ENCODE results near the gene PCGF1. TPM values are rescaled to one million over a fixed set of nuclear protein-coding genes. Genes with fewer than 3 reads are reported as not detected.
A peak's percentile ranks its signal among the peaks of the same experiment; 100 is the strongest.

The PCGF1 gene
- total and polyA plus RNA-seq, 2 of the 13 experiments (the other 11 are each of a cell fraction or from before 2014, with no cell fraction given), result 20.4 to 22.6 TPM

DNA sequence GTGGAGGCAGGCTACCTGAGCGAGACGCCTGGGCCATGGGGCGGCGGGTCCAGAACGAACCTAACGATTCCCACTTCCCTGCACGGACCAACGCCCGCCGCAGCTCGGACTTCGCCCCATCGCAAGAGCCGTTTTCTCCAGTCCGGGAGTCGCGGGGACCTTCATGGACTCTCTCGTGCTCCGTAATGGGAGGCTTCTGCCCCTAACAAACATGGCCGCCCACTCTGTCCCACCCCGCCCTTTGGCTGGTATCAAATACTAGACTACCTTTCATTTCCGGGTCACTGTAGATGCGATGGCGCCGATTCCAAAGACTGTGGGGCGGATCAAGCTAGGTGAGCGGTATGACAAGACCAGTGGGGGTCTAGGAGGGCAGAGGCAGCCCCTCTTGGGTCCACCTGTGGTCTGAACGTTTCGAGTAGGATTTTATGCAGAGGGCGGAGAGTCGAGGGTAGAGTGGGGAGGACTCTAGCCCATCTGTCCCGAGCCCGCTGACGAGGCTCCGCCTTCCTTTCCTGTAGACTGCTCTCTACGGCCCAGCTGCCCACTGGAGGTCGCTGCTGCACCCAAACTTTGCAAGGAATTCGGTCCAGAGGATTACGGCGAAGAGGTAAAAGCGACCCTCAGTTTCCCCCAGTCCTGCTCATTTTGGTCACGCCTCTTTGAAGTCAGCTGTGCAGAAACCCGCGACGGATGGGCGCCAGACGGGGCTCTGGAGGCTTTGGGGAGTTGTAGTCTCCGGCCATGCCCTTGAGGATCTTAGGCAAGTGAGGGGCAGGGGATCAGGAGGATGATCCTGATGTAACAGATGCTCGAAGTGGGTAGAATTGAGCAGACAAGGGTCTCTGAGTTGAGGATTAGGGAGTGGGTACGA lies 24.5 kb downstream of the PCGF1 start, which contains the start of the genes CCDC142 and TTC31 (continued):
- TF ChIP-seq PTBP1 (IDR thresholded peaks at IDR 0.05; ENCODE audit: low read depth, low read length, poor library complexity, severe bottlenecking) (no peak), PRPF4 (IDR thresholded peaks at IDR 0.05; ENCODE audit: low read depth, low read length, poor library complexity, severe bottlenecking) (no peak), ZNF225 (CRISPR knock-in tag; IDR thresholded peaks at IDR 0.05) (no peak; the same call in none of the 2 replicates), MAFF (IDR thresholded peaks at IDR 0.05; ENCODE audit: low read depth, low read length) (no peak), ZMAT3 (CRISPR knock-in tag; conservative IDR thresholded peaks at IDR 0.05) (peak; percentile 26), ZNF335 (CRISPR knock-in tag; IDR thresholded peaks at IDR 0.05) (peak; percentile 93), NFE2L1 (CRISPR knock-in tag; IDR thresholded peaks at IDR 0.05; ENCODE audit: borderline replicate concordance) (peak; percentile 57; the same call in 1 of the 2 replicates), MTA1 (CRISPR knock-in tag; IDR thresholded peaks at IDR 0.05; ENCODE audit: borderline replicate concordance) (no peak; the same call in 1 of the 2 replicates), ZNF282 (IDR thresholded peaks at IDR 0.05; ENCODE audit: partially characterized antibody) (no peak), SYNCRIP (IDR thresholded peaks at IDR 0.05; ENCODE audit: insufficient read depth, low read depth, low read length) (no peak), ZNF136 (CRISPR knock-in tag; IDR thresholded peaks at IDR 0.05; ENCODE audit: low read depth) (peak; percentile 74)
- TF ChIP-seq, protein P1, sequence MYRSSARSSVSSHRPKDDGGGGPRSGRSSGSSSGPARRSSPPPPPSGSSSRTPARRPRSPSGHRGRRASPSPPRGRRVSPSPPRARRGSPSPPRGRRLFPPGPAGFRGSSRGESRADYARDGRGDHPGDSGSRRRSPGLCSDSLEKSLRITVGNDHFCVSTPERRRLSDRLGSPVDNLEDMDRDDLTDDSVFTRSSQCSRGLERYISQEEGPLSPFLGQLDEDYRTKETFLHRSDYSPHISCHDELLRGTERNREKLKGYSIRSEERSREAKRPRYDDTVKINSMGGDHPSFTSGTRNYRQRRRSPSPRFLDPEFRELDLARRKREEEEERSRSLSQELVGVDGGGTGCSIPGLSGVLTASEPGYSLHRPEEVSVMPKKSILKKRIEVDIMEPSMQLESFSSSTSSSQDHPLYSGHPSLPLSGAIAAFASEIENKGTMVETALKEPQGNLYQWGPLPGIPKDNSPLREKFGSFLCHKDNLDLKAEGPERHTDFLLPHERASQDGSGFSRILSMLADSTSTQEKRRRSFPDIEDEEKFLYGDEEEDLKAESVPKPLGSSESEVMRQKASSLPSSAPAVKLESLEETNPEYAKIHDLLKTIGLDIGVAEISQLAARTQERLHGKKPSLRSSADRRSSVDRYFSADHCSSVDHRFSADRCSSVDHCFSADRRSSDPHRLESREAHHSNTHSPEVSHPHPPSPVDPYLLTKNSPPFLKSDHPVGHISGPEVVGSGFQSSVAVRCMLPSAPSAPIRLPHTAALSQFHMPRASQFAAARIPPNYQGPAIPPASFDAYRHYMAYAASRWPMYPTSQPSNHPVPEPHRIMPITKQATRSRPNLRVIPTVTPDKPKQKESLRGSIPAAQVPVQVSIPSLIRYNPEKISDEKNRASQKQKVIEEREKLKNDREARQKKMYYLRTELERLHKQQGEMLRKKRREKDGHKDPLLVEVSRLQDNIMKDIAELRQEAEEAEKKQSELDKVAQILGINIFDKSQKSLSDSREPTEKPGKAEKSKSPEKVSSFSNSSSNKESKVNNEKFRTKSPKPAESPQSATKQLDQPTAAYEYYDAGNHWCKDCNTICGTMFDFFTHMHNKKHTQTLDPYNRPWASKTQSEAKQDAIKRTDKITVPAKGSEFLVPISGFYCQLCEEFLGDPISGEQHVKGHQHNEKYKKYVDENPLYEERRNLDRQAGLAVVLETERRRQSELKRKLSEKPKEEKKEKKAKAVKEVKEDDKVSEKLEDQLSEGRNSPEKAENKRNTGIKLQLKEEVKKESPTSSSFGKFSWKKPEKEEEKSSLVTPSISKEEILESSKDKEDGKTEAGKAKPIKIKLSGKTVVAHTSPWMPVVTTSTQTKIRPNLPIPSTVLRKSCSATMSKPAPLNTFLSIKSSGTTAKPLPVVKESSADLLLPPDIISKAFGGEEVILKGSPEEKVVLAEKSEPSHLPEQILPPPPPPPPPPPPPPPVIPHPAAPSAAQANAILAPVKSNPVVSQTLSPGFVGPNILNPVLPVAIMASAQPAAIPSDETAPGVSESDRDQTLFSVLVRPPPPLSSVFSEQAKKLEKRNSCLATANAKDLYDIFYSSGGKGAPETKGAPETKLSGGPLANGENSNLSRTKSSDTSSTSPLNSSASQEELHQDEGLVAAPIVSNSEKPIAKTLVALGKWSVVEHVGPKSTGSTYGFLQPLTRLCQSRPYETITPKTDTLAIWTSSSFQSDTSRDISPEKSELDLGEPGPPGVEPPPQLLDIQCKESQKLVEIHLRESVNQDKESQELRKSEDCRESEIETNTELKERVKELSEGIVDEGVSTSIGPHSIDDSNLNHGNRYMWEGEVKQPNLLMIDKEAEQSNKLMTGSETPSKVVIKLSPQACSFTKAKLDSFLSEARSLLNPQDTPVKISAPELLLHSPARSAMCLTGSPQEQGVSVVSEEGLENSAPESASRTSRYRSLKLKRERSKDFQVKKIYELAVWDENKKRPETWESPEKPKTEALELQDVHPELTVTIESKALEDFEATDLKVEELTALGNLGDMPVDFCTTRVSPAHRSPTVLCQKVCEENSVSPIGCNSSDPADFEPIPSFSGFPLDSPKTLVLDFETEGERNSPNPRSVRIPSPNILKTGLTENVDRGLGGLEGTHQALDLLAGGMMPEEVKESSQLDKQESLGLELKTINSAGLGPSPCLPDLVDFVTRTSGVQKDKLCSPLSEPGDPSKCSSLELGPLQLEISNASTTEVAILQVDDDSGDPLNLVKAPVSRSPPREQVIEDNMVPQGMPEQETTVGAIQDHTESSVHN (CRISPR knock-in tag; IDR thresholded peaks at IDR 0.05), result no peak; the same call in 1 of the 2 replicates
- TF ChIP-seq, protein P2, sequence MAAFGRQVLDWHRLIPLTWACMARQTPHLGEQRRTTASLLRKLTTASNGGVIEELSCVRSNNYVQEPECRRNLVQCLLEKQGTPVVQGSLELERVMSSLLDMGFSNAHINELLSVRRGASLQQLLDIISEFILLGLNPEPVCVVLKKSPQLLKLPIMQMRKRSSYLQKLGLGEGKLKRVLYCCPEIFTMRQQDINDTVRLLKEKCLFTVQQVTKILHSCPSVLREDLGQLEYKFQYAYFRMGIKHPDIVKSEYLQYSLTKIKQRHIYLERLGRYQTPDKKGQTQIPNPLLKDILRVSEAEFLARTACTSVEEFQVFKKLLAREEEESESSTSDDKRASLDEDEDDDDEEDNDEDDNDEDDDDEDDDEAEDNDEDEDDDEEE (CRISPR knock-in tag; IDR thresholded peaks at IDR 0.05), result peak; percentile 64; the same call in 1 of the 2 replicates
- TF ChIP-seq, protein P3, sequence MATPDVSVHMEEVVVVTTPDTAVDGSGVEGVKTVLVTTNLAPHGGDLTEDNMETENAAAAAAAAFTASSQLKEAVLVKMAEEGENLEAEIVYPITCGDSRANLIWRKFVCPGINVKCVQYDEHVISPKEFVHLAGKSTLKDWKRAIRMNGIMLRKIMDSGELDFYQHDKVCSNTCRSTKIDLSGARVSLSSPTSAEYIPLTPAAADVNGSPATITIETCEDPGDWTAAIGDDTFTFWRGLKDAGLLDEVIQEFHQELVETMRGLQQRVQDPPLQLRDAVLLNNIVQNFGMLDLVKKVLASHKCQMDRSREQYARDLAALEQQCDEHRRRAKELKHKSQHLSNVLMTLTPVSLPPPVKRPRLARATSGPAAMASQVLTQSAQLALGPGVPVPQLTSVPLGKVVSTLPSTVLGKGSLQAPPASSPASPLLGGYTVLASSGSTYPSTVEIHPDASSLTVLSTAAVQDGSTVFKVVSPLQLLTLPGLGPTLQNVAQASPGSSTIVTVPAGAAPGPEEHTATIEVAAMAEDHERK (CRISPR knock-in tag; IDR thresholded peaks at IDR 0.05; ENCODE audit: low read depth), result peak; percentile 49; the same call in 1 of the 2 replicates
